Cardiac muscle cell (in vitro differentiated cells and primary cell): ENCODE data around the gene FAM156B. TPM values are rescaled to one million over a fixed set of nuclear protein-coding genes. Genes with fewer than 3 reads are reported as not detected.
"Not testable (repeated sequence)": the region's sequence is repeated elsewhere in the genome, so short reads cannot be mapped to it uniquely, and the experiment has no call there.

Experiments used
- DNase-seq, 2 donors: peaks; one replicate each; pipeline versions ENCODE4 v3.0.0 to v3.0.0-alpha.2; 2010 to 2017; ENCODE audit warnings: low read depth in 1 of 2, low spot score in 1 of 2
- H3K27ac ChIP-seq: fragments of 200-600 bp; sonication (generic); 2 replicates; pipeline ENCODE4 v1.5.1; 2016
- H3K27me3 ChIP-seq: fragments of 200-600 bp; sonication (generic); 2 replicates; pipeline ENCODE4 v1.6.0; 2016; ENCODE audit warnings: control low read depth
- H3K36me3 ChIP-seq: fragments of 200-600 bp; sonication (generic); 2 replicates; pipeline ENCODE4 v1.5.1; 2016; ENCODE audit warnings: control low read depth
- H3K4me1 ChIP-seq: fragments of 200-600 bp; sonication (generic); 2 replicates; pipeline ENCODE4 v1.8.1; 2017; ENCODE audit warnings: low read depth, mild to moderate bottlenecking, mixed run types
- H3K4me3 ChIP-seq: fragments of 200-600 bp; sonication (generic); 2 replicates; pipeline ENCODE4 v1.5.1; 2016; ENCODE audit warnings: mild to moderate bottlenecking
- H3K9me3 ChIP-seq: fragments of 200-600 bp; sonication (generic); 2 replicates; pipeline ENCODE4 v1.5.1; 2017; ENCODE audit warnings: low read depth, mild to moderate bottlenecking, control low read depth
- polyA plus RNA-seq: library from polyadenylated mRNA; unstranded; fragments of >200 nt; fragmentation: Nextera tagmentation; extraction: Ambion mirVana; gene quantifications from 2 replicates; pipeline ENCODE4 v1.2.1, GENCODE V29; 2016
- total RNA-seq: library from RNA; depleted of rRNA; stranded (reverse); fragments of >200 nt; gene quantifications from 2 replicates; pipeline ENCODE4 v1.2.3, GENCODE V29; 2016
- TF ChIP-seq, protein P1 (sequence below): IDR thresholded peaks from 2 replicates; pipeline ENCODE4 v1.5.1; 2012; ENCODE audit warnings: low read depth, mild to moderate bottlenecking, low read length

Gene FAM156B, protein sequence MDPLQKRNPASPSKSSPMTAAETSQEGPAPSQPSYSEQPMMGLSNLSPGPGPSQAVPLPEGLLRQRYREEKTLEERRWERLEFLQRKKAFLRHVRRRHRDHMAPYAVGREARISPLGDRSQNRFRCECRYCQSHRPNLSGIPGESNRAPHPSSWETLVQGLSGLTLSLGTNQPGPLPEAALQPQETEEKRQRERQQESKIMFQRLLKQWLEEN
- total RNA-seq, result 28.5 and 32.9 TPM in 2 replicates
- 32.9 and 35.4 TPM in 2 replicates for polyA plus RNA-seq

DNA sequence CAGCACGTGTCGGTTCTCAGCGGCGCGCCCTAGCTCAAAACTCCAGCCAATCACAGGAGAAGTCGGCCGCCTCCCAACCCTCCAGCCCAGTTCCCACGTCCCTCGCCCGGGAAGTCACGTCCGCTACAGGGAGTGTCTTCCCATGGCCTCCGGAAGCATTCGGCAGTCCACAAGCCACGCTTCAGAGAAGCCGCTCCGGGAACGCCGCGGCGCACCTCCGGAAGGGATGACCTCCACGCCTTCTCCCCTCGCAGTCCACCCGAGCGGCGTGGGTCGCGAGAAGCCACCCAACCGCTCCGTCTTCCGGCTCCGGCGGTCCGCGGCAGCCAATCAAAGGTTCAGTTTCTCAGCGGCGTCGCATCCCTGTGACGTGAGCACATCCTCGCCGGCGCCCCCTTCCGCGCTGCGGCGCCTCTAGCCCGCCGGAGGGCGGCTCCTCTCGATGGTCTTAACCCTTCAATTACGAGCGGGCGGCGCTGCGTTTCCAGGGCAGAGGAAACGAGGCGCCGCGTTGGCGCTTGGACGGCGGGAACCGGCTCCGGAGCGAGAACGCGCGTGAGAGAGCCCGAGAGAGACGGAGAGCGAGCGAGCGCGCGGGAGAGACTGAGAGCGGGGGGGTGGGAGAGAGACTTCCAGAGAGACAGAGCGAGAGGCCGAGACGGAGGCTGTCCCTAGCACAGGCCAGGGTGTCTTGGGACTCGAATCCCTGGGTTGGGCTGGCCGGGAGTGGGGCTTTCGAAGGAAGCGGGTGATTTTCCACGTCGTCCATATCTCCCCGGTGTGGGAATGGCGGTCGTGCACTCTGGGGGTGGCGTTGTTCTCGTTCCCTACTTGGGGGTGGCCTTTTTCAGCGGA, at the start of gene FAM156B:
Gene FAM156B (plus strand): TSS at position 476 of the 855 bp plus-strand sequence. CDS start 9,896 bp downstream, outside the sequence.
- not testable (repeated sequence) for DNase-seq, H3K36me3 ChIP-seq, H3K9me3 ChIP-seq, H3K4me3 ChIP-seq, H3K27ac ChIP-seq, H3K4me1 ChIP-seq, H3K27me3 ChIP-seq

DNA sequence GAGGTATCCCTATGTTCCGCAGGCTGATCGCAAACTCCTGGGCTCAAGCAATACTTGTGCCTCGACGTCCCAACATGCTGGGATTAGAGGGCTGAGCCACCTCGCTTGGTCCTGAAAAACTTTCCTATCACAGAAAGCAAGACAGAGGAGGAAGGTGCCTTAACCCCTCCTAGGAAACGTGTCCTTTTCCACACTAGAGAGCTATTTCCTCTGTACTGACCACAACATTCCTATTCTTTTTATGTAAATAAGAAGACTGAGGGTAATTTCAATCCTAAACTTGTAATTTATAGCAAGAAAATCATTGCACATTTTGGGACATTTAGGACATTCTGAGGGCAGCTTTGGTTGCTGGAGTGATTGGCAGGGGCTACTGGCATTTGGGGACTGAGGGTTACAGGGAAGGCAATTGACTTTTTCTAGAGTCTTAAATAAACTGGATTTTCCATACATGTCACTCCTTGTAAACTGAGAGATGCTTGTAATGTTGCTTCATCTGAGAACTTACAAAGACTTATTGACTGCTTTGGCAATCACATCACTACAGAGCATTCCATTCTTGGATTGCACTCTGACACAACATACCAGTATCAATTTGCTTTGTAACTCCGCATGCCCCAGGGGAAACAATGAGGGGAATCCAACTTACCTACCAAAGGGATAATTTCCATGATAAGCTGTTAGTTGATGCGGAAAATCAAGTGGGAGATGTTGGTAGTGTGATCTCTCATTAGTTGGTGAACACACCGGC, 44.8 kb upstream of the FAM156B start:
- no peaks in the 10 kb centered on the region for H3K36me3 ChIP-seq
- H3K4me3 ChIP-seq, result no peak overlapping the region
- H3K9me3 ChIP-seq, result no peaks in the 10 kb centered on the region
- no peaks in the 10 kb centered on the region for H3K27me3 ChIP-seq
- H3K27ac ChIP-seq, result no peak overlapping the region
- TF ChIP-seq, protein P1, sequence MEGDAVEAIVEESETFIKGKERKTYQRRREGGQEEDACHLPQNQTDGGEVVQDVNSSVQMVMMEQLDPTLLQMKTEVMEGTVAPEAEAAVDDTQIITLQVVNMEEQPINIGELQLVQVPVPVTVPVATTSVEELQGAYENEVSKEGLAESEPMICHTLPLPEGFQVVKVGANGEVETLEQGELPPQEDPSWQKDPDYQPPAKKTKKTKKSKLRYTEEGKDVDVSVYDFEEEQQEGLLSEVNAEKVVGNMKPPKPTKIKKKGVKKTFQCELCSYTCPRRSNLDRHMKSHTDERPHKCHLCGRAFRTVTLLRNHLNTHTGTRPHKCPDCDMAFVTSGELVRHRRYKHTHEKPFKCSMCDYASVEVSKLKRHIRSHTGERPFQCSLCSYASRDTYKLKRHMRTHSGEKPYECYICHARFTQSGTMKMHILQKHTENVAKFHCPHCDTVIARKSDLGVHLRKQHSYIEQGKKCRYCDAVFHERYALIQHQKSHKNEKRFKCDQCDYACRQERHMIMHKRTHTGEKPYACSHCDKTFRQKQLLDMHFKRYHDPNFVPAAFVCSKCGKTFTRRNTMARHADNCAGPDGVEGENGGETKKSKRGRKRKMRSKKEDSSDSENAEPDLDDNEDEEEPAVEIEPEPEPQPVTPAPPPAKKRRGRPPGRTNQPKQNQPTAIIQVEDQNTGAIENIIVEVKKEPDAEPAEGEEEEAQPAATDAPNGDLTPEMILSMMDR, result no peak
- H3K4me1 ChIP-seq, result no peaks in the 10 kb centered on the region
- no peak for DNase-seq

DNA sequence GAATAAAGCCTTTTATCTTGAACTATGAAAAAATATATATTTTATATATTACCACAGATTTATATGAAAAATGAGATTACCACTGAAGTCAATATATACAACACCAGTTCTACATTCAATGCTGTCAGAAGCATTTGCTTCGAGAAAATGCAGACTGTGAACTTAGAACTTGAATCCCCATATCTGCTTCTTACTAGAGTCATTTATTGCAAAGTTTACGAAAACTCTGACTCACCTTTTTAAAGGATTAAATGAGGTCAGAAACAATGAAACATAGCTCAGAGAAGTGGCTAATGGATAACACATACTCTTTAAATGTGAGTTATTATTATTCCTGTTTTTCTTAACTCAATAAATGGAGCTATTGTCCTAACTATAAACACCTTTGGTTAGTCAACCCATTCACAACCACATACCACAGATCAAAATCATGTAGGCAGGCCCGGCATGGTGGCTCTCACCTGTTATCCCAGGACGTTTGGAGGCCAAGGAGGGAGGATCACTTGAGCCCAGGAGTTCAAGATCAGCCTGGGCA, 40.1 kb upstream of the FAM156B start:
- not testable (repeated sequence) for H3K27me3 ChIP-seq, H3K36me3 ChIP-seq, H3K9me3 ChIP-seq, H3K4me3 ChIP-seq, H3K4me1 ChIP-seq, DNase-seq, H3K27ac ChIP-seq

DNA sequence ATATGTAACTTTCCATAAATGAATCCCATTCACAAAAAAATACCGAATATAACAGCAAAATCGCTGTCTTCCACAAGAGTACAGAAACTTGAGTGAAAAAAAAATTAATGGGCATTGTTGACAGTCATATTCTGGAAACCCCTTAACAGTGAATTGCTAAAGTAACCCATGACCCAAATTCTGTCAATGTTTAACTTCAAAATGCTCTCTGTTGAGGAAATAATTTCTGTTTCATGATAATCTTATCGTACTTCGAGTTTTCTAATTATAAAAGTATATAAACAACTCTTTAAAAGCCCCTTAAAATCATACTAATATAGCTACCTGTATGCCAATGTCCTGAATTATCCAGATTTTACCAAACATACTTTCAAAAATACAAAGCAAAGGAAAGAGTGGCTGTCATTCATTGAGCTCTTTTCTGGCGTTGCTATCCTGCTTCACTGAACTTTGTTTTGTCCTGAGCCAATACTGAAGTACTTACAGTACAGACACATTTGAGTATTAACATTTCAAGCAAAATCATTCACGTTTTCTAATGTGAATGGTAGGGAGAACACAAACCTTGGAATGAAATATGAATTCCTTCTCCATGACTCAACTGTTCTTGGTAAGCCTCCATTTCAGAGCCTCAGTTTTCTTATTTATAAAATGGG, 31.7 kb upstream of the FAM156B start:
- DNase-seq, result no peak
- H3K36me3 ChIP-seq, result no peaks in the 10 kb centered on the region

DNA sequence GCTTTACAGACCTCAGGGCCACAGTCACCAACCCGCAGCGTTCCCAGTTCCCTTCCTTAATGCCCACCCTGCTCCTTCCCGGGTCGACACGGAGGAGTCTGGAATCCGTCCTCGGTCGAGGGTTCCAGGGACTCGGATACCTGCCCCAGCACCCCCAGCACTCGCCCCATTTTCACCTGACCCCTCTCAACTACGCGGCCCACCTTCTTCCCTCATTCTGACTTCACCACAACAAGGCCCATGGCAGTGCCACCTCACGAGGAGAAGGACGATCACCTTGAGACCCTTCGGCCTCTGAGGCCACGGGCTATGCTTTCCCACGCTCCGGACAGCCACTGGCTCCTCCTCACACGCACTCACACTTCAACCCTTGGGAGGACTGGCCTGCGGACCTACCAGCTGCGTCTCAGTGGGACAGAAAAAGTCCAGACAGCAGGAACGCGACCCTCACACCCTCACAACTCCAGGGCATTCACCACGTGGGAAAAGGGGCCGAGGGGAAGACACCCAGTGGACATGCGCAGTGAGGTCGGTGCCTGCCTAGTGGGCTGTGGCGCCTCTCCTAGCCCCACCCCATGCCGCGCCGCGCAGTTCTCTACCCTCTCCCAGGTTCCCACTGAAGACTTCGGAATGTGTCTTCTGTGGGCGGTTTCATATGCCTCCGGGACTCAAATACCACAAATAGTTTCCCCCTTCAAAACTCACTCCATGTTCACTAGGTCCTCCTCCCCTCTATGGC, 29.4 kb upstream of the FAM156B start, which contains the start of gene XAGE3:
Gene XAGE3 (minus strand): TSS at position 474 of the 739 bp plus-strand sequence. CDS start 950 bp downstream, outside the sequence.
- no peak within 1 kb of the TSS for H3K27ac ChIP-seq
- H3K27me3 ChIP-seq, result no peaks in the 10 kb centered on the region
- no peaks in the 10 kb centered on the region for H3K36me3 ChIP-seq
- H3K4me1 ChIP-seq, result no peaks in the 10 kb centered on the region
- no peak within 1 kb of the TSS for H3K4me3 ChIP-seq
- no peak for DNase-seq
- TF ChIP-seq, protein P1, result no peak
- no peaks in the 10 kb centered on the region for H3K9me3 ChIP-seq

More for the DNA sequence above, 31.7 kb upstream of the FAM156B start:
- H3K27me3 ChIP-seq, result no peaks in the 10 kb centered on the region
- TF ChIP-seq, protein P1, result no peak
- H3K4me1 ChIP-seq, result no peaks in the 10 kb centered on the region
- no peak overlapping the region for H3K4me3 ChIP-seq
- H3K27ac ChIP-seq, result no peak overlapping the region
- no peaks in the 10 kb centered on the region for H3K9me3 ChIP-seq
